ENCODE measurements around the gene GIMAP8. TPM values are rescaled to one million over a fixed set of nuclear protein-coding genes. Genes with fewer than 3 reads are reported as not detected.
A peak's percentile ranks its signal among the peaks of the same experiment; 100 is the strongest.

GIMAP8 gene
- 6.1 and 7.0 TPM in 2 replicates for total RNA-seq

GRCh38 chr7:150450491-150451001 lies at the start of gene GIMAP8:
TSS of gene GIMAP8 (plus strand) at chr7:150450630. CDS start at chr7:150466699, 16,069 bp downstream.
- intact Hi-C loops (cut with micrococcal nuclease) = loop anchor here (1.0 to 2.0 kb wide), 5 partner anchors 10 to 287 kb away; partner anchors contain the start of gene GIMAP5
- peak; percentile 46 for DNase-seq (ENCODE audit: low spot score)
- H3K27ac Mint-ChIP-seq = peak within 1 kb of the TSS; percentile 94
- peak within 1 kb of the TSS; percentile 96 for H3K4me3 Mint-ChIP-seq (ENCODE audit: low read depth)
- H3K36me3 Mint-ChIP-seq (ENCODE audit: low read depth) = peaks cover 24% of the 10 kb centered on the region
- no peaks in the 10 kb centered on the region for H3K27me3 Mint-ChIP-seq (ENCODE audit: low read depth)
- H3K9me3 Mint-ChIP-seq = peaks cover 8% of the 10 kb centered on the region
- peaks cover 60% of the 10 kb centered on the region for H3K4me1 Mint-ChIP-seq (ENCODE audit: low read depth)

DNA sequence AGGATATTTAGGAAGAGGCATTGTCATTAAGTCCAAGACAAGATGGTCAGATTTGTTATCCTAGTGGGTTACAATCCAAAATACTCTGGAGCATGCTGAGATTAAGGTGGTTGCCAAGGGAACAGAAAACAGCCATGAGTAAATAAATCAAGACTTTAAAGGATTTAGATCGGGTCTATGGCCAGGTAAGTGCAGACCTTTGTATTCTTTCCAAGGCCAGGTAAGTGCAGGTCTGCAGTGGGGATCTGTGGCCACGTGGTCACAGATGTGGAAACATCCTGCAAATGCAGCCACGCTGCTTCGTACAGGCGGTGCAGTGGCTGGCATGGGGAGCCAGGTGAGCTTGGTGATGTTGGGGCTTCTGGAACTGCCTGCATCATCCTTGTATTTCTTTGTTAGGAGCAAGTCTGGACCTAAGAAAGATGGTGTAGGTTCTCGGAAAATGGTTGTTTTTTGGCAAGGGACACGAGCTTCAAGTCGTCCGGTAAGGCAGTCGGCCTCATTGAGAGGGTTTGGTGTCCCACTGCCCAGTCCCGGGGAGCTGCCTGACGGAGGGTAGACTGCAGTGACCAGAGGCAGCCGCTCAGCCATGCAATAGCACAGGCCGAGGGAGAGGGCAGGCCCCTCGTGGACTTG lies 49.5 kb upstream of the GIMAP8 start:
- H3K4me3 Mint-ChIP-seq (ENCODE audit: low read depth) = no peak overlapping the region
- no peaks in the 10 kb centered on the region for H3K9me3 Mint-ChIP-seq
- intact Hi-C loops (cut with micrococcal nuclease) = no loop called here
- no peak for DNase-seq (ENCODE audit: low spot score)
- no peak overlapping the region for H3K27ac Mint-ChIP-seq
- no peaks in the 10 kb centered on the region for H3K36me3 Mint-ChIP-seq (ENCODE audit: low read depth)
- H3K27me3 Mint-ChIP-seq (ENCODE audit: low read depth) = no peaks in the 10 kb centered on the region
- H3K4me1 Mint-ChIP-seq (ENCODE audit: low read depth) = peaks cover 43% of the 10 kb centered on the region

DNA sequence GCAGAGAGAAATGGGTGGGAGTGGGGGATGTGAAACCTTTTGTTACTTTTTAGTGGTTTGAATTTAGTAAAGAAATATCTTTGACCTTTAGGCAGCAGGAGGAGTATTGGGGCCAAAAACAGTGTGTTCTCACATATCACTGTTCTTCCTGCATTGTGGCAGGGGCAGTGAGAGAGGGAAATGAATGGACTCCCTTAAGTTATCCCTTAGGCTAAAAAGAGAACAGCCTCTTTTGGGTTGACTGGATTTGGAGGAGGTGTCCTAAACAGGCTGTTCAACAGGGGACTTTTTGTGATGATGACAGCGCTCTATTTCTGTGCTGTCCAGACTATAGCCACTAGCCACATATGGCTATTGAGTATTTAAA lies 49.0 kb upstream of the GIMAP8 start:
- no peak for DNase-seq (ENCODE audit: low spot score)
- Mint-ChIP-seq H3K9me3 (no peaks in the 10 kb centered on the region), H3K4me1 (ENCODE audit: low read depth) (peaks cover 48% of the 10 kb centered on the region), H3K4me3 (ENCODE audit: low read depth) (no peak overlapping the region), H3K27ac (no peak overlapping the region), H3K36me3 (ENCODE audit: low read depth) (no peaks in the 10 kb centered on the region), H3K27me3 (ENCODE audit: low read depth) (no peaks in the 10 kb centered on the region)
- intact Hi-C loops (cut with micrococcal nuclease) = no loop called here

GRCh38 chr7:150401861-150402631 lies 48.4 kb upstream of the GIMAP8 start:
- Mint-ChIP-seq H3K36me3 (ENCODE audit: low read depth) (peaks cover 1% of the 10 kb centered on the region), H3K9me3 (no peaks in the 10 kb centered on the region), H3K4me1 (ENCODE audit: low read depth) (peaks cover 53% of the 10 kb centered on the region), H3K27ac (peak overlapping the region; percentile 31), H3K4me3 (ENCODE audit: low read depth) (peak overlapping the region; percentile 24), H3K27me3 (ENCODE audit: low read depth) (no peaks in the 10 kb centered on the region)
- no peak for DNase-seq (ENCODE audit: low spot score)
- intact Hi-C loops (cut with micrococcal nuclease) = no loop called here

DNA sequence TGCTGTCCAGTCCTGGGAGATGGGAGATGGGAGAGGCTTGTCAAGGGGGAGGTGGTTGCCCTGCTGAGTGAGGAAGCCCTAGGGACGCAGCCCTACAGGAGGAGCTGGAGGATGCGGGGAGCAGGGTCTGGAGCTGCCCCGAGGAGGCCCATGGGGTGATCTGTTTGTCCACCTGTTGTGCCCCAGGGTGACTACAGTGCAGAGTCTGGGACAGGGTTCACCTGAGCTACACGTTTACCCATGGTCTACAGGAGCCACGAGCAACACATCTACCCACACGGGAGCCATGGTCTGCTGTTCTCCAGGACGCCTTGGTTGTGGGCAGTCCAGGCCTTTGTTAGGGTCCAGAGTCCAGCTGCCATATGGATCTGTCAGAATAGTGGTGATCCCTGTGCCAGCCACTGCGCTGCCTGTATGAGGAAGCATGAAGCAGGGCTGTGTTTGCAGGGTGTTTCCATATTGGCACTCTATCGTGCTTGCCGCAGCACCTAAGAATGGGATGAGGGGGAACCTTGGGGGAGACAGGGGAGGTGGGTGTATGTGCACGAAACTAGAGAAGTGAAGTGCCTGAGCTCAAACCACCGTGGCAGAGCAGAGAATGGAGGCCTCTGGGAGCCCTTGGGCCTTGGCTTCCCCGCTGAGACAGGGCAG lies 47.6 kb upstream of the GIMAP8 start:
- H3K27me3 Mint-ChIP-seq (ENCODE audit: low read depth) = no peaks in the 10 kb centered on the region
- H3K4me3 Mint-ChIP-seq (ENCODE audit: low read depth) = peak overlapping the region; percentile 54
- H3K36me3 Mint-ChIP-seq (ENCODE audit: low read depth) = peaks cover 3% of the 10 kb centered on the region
- DNase-seq (ENCODE audit: low spot score) = no peak
- H3K9me3 Mint-ChIP-seq = no peaks in the 10 kb centered on the region
- intact Hi-C loops (cut with micrococcal nuclease) = no loop called here
- H3K4me1 Mint-ChIP-seq (ENCODE audit: low read depth) = peaks cover 55% of the 10 kb centered on the region
- H3K27ac Mint-ChIP-seq = peak overlapping the region; percentile 31

DNA sequence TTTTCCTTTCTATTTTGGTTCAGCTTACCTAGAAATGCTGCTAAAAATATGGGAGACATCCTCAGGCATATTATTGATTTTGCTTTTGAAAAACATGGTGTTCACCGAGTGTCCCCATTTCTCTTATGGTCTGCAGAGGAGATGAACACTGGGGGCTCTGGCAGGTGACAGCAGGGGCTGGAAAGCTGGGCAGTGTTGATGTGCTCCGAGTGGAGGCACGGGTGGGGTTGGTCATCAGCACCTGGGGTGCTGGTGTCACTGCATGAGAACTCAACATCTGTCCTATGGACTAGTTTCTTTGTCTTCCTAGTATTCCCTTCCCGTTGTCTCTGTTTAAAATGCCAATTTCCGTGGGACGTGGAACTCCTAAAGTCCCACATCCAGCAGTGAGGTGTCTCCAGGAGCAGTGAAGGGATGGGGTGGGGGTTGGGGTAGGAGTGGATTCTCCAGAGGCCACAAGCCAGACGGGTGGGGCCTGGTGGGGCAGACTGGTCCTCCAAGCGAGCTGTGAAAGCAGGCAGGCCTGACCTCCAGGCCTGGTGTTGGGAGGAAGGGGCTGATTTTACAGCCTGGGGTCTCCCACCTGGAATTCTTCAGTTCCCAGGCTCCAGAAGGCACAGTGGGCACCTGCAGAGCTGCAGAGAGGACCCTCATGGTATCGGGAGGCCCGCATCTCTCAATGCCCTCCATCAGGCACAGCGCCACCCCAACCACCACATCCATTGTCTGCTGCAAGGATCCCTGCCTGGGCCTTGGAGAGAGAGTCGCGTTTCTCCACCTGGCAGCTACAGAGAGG lies 46.9 kb upstream of the GIMAP8 start:
- intact Hi-C loops (cut with micrococcal nuclease) = loop anchor here (2.0 kb wide), 1 partner anchor 47 kb away; no protein-coding TSS in a partner anchor
- Mint-ChIP-seq H3K27ac (peak overlapping the region; percentile 82), H3K9me3 (no peaks in the 10 kb centered on the region), H3K27me3 (ENCODE audit: low read depth) (no peaks in the 10 kb centered on the region), H3K4me1 (ENCODE audit: low read depth) (peaks cover 57% of the 10 kb centered on the region), H3K36me3 (ENCODE audit: low read depth) (peaks cover 5% of the 10 kb centered on the region), H3K4me3 (ENCODE audit: low read depth) (peak overlapping the region; percentile 81)
- no peak for DNase-seq (ENCODE audit: low spot score)

DNA sequence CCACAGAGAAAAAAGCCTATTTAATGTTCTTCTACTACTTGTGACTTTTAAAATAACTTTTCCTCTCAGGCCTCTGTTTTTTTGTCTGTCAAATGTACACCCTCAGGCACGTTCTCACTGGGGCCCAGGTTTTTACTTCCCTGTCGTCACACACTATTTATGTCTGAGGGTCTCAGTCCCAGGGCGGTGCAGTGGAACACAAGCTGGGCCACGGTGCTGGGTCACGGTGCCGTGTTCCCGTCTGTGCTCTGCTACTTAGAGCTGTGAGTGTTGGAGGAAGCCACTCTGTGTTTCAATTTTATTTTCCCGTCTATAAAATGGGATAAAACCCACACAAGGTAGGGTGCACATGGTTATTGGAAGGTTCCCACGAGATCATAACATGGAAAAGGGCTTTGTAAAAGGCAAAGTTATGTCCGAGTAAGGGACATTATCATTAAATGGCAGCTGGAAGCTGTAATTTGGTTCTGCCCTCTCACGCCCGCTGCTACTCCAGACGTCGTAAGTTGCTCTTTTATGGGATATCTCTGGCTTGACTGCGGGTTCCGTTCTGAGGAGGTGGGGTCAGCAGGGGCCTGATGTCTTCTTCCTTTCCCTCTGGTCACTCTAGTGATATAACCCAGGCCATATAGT lies 46.1 kb upstream of the GIMAP8 start:
- DNase-seq (ENCODE audit: low spot score) = no peak
- intact Hi-C loops (cut with micrococcal nuclease) = loop anchor here (2.0 kb wide), 1 partner anchor 47 kb away; no protein-coding TSS in a partner anchor
- Mint-ChIP-seq H3K9me3 (no peaks in the 10 kb centered on the region), H3K4me3 (ENCODE audit: low read depth) (peak overlapping the region; percentile 81), H3K36me3 (ENCODE audit: low read depth) (peaks cover 10% of the 10 kb centered on the region), H3K27ac (peak overlapping the region; percentile 82), H3K27me3 (ENCODE audit: low read depth) (no peaks in the 10 kb centered on the region), H3K4me1 (ENCODE audit: low read depth) (peaks cover 63% of the 10 kb centered on the region)

- Mint-ChIP-seq H3K4me3 (ENCODE audit: low read depth) (peak overlapping the region; percentile 88), H3K9me3 (no peaks in the 10 kb centered on the region), H3K4me1 (ENCODE audit: low read depth) (peaks cover 58% of the 10 kb centered on the region), H3K27me3 (ENCODE audit: low read depth) (no peaks in the 10 kb centered on the region), H3K27ac (peak overlapping the region; percentile 95), H3K36me3 (ENCODE audit: low read depth) (peaks cover 10% of the 10 kb centered on the region)
- intact Hi-C loops (cut with micrococcal nuclease) = loop anchor here (1.0 to 2.0 kb wide), 2 partner anchors 26 to 48 kb away; partner anchors contain the start of gene ZNF775
- peak; percentile 78 for DNase-seq (ENCODE audit: low spot score)
Measured at GRCh38 chr7:150404805-150405583, 45.4 kb upstream of the GIMAP8 start.

DNA sequence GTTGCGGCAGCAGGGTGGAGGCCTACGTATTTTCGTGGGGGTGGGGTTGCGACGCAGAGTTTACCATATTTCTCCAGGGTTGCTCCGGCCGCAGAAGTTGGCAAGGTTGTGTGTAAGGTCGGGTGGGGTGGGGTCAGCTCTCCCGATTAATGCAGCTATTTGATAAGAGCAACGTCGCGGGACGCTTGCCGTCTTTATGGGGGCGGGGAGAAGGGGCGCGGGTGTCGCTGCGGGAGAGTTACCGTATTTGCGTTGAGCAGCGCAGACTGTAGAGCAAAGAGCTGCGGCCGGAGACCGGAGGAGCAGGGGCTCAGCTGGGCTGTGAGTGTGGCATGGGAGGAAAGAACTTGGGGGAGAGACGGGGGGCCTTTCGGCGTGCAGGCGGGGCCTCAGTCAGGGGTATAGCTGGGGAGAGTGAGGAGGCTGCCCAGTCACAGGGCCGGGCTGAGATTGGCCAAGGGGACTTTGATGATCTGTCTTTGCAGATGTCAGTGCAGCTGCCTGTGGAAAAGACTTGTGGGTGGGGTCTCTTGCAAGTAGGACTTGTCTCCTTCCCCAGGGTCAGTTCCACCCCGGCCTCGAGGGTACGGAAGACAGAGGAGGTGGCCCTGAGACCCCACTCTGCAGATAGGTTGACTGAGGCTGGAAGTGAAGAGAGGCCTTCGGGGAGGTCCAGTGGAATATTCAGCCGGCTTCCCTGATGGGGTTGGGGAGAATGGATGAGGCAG lies 44.7 kb upstream of the GIMAP8 start:
- Mint-ChIP-seq H3K4me1 (ENCODE audit: low read depth) (peaks cover 51% of the 10 kb centered on the region), H3K4me3 (ENCODE audit: low read depth) (peak overlapping the region; percentile 88), H3K36me3 (ENCODE audit: low read depth) (peaks cover 13% of the 10 kb centered on the region), H3K27ac (peak overlapping the region; percentile 95), H3K27me3 (ENCODE audit: low read depth) (no peaks in the 10 kb centered on the region), H3K9me3 (no peaks in the 10 kb centered on the region)
- intact Hi-C loops (cut with micrococcal nuclease) = loop anchor here (1.0 to 2.0 kb wide), 3 partner anchors 26 to 83 kb away; partner anchors contain the start of genes ACTR3C, LRRC61 and ZNF775
- DNase-seq (ENCODE audit: low spot score) = peak; percentile 47

- Mint-ChIP-seq H3K9me3 (no peaks in the 10 kb centered on the region), H3K4me3 (ENCODE audit: low read depth) (peak overlapping the region; percentile 88), H3K4me1 (ENCODE audit: low read depth) (peaks cover 46% of the 10 kb centered on the region), H3K36me3 (ENCODE audit: low read depth) (peaks cover 18% of the 10 kb centered on the region), H3K27me3 (ENCODE audit: low read depth) (no peaks in the 10 kb centered on the region), H3K27ac (peak overlapping the region; percentile 95)
- no peak for DNase-seq (ENCODE audit: low spot score)
- intact Hi-C loops (cut with micrococcal nuclease) = loop anchor here (2.0 kb wide), 1 partner anchor 83 kb away; the partner anchor contains the start of genes ACTR3C and LRRC61
Measured at GRCh38 chr7:150406312-150406566, 44.2 kb upstream of the GIMAP8 start.

Data from activated T-helper 2 cell treated with anti-CD3 and anti-CD28 coated beads, Interferon-gamma antibody, Interleukin-2, Interleukin-4, amounts not matched to agents 10 μg/mL and 5 μg/mL and 100 μg/mL, durations not matched to agents 14 hours and 24 hours and 36 hours (primary cell).